DOHH2 (cell line): Measurements from ENCODE around the gene MEF2A.

Experiments
- H3F3A ChIP-seq: fragments of 200-600 bp; sonication (generic), shearing (Covaris generic); 2 replicates; pipeline ENCODE4 v1.6.0; 2016; ENCODE audit warnings: antibody characterized with exemption, mild to moderate bottlenecking; ENCODE audit not compliant: control insufficient read depth, insufficient read depth
- H3K27ac ChIP-seq: fragments of 200-600 bp; sonication (generic); 2 replicates; pipeline ENCODE4 v1.5.1; 2014; ENCODE audit warnings: low read depth, mild to moderate bottlenecking, low read length, moderate library complexity
- H3K27me3 ChIP-seq: fragments of 200-600 bp; sonication (generic); 2 replicates; pipeline ENCODE4 v1.6.1; 2014; ENCODE audit warnings: mild to moderate bottlenecking, low read length, mixed read lengths; ENCODE audit not compliant: control insufficient read depth
- H3K36me3 ChIP-seq: fragments of 200-600 bp; sonication (generic); 2 replicates; pipeline ENCODE4 v1.6.1; 2014; ENCODE audit warnings: mild to moderate bottlenecking, low read length, moderate library complexity, mixed read lengths; ENCODE audit not compliant: control insufficient read depth
- H3K4me1 ChIP-seq: fragments of 200-600 bp; sonication (generic); 2 replicates; pipeline ENCODE4 v1.6.1; 2014; ENCODE audit warnings: mild to moderate bottlenecking, low read length, mixed read lengths; ENCODE audit not compliant: control insufficient read depth
- H3K4me2 ChIP-seq: fragments of 200-600 bp; sonication (generic); 2 replicates; pipeline ENCODE4 v1.6.0; 2014; ENCODE audit warnings: mild to moderate bottlenecking, low read length, moderate library complexity
- H3K4me3 ChIP-seq: fragments of 200-600 bp; sonication (generic); 2 replicates; pipeline ENCODE4 v1.5.1; 2014; ENCODE audit warnings: mild to moderate bottlenecking, low read length, mixed read lengths
- H3K79me2 ChIP-seq: fragments of 200-600 bp; sonication (generic); 2 replicates; pipeline ENCODE4 v1.6.1; 2014; ENCODE audit warnings: mild to moderate bottlenecking, low read length, mixed read lengths; ENCODE audit not compliant: control insufficient read depth
- H3K9me2 ChIP-seq: fragments of 200-600 bp; sonication (generic); replicated peaks from 2 replicates; pipeline ENCODE4 v1.6.1; 2014; ENCODE audit warnings: mild to moderate bottlenecking, low read length, mixed read lengths; ENCODE audit not compliant: control insufficient read depth
- H3K9me3 ChIP-seq: fragments of 200-600 bp; sonication (generic); 2 replicates; pipeline ENCODE4 v1.6.1; 2014; ENCODE audit warnings: antibody characterized with exemption, low read length, mixed read lengths; ENCODE audit not compliant: control insufficient read depth, insufficient read depth
- H4K20me1 ChIP-seq: fragments of 200-600 bp; sonication (generic); 2 replicates; pipeline ENCODE4 v1.6.0; 2014; ENCODE audit warnings: low read depth, mild to moderate bottlenecking, antibody characterized with exemption, low read length, moderate library complexity; ENCODE audit not compliant: control insufficient read depth, insufficient read depth
- CTCF ChIP-seq: fragments of 200-600 bp; sonication (generic); IDR thresholded peaks from one replicate; pipeline ENCODE4 v1.5.1; 2014; ENCODE audit warnings: antibody characterized with exemption, mild to moderate bottlenecking, low read depth, low read length; ENCODE audit not compliant: poor library complexity, severe bottlenecking
- EZH2phosphoT487 ChIP-seq: fragments of 200-600 bp; sonication (generic); IDR thresholded peaks from 2 replicates; pipeline ENCODE4 v1.6.1; 2017; ENCODE audit warnings: borderline replicate concordance, mild to moderate bottlenecking, antibody characterized with exemption, low read length, moderate library complexity, mixed read lengths

The MEF2A gene

GRCh38 chr15:99631255-99631654 lies 65.5 kb downstream of the MEF2A start:
- Histone ChIP-seq H3K79me2 (peaks cover 91% of the 10 kb centered on the region), H3K4me2 (peak overlapping the region; percentile 77), H3K9me3 (no peaks in the 10 kb centered on the region), H3K4me3 (peak overlapping the region; percentile 62), H3K9me2 (no peaks in the 10 kb centered on the region), H3F3A (peaks cover 32% of the 10 kb centered on the region), H3K36me3 (peaks cover 56% of the 10 kb centered on the region), H3K27me3 (no peaks in the 10 kb centered on the region), H4K20me1 (no peaks in the 10 kb centered on the region), H3K4me1 (peaks cover 59% of the 10 kb centered on the region), H3K27ac (peak overlapping the region; percentile 83)
- TF ChIP-seq EZH2phosphoT487 (no peak), CTCF (no peak)

- Histone ChIP-seq H3K79me2 (peaks cover 91% of the 10 kb centered on the region), H3K9me3 (no peaks in the 10 kb centered on the region)
These were observed 66.7 kb downstream of the MEF2A start for GRCh38 chr15:99632521-99632920.

GRCh38 chr15:99633655-99634054 lies 67.9 kb downstream of the MEF2A start:
- TF ChIP-seq CTCF = no peak
- TF ChIP-seq EZH2phosphoT487 = no peak

More at GRCh38 chr15:99632521-99632920, 66.7 kb downstream of the MEF2A start:
- Histone ChIP-seq H3F3A (peaks cover 24% of the 10 kb centered on the region), H3K36me3 (peaks cover 58% of the 10 kb centered on the region), H3K9me2 (no peaks in the 10 kb centered on the region), H3K4me2 (no peak overlapping the region), H3K27me3 (no peaks in the 10 kb centered on the region), H4K20me1 (no peaks in the 10 kb centered on the region), H3K4me3 (no peak overlapping the region), H3K4me1 (peaks cover 51% of the 10 kb centered on the region), H3K27ac (no peak overlapping the region)
- TF ChIP-seq CTCF (no peak), EZH2phosphoT487 (no peak)

More at GRCh38 chr15:99633655-99634054, 67.9 kb downstream of the MEF2A start:
- Histone ChIP-seq H3K9me2 (no peaks in the 10 kb centered on the region), H3K36me3 (peaks cover 59% of the 10 kb centered on the region), H4K20me1 (no peaks in the 10 kb centered on the region), H3K27me3 (no peaks in the 10 kb centered on the region), H3F3A (peaks cover 15% of the 10 kb centered on the region), H3K9me3 (no peaks in the 10 kb centered on the region), H3K27ac (no peak overlapping the region), H3K4me2 (no peak overlapping the region), H3K4me3 (no peak overlapping the region), H3K79me2 (peaks cover 91% of the 10 kb centered on the region), H3K4me1 (peaks cover 40% of the 10 kb centered on the region)
